OCI-LY3 (cell line): ENCODE results near the gene RNF149.

ENCODE experiments used
- EZH2phosphoT487 ChIP-seq: fragments of 200-600 bp; shearing (Covaris generic); IDR thresholded peaks from 2 replicates; pipeline ENCODE4 v1.6.1; 2018; ENCODE audit warnings: antibody characterized with exemption, mixed run types, low read depth
- TF ChIP-seq, protein P1 (sequence below): fragments of 200-600, 300-600 bp; sonication (generic); IDR thresholded peaks from 2 replicates; pipeline ENCODE4 v1.5.1; 2014; ENCODE audit warnings: antibody characterized with exemption, low read length, low read depth

DNA sequence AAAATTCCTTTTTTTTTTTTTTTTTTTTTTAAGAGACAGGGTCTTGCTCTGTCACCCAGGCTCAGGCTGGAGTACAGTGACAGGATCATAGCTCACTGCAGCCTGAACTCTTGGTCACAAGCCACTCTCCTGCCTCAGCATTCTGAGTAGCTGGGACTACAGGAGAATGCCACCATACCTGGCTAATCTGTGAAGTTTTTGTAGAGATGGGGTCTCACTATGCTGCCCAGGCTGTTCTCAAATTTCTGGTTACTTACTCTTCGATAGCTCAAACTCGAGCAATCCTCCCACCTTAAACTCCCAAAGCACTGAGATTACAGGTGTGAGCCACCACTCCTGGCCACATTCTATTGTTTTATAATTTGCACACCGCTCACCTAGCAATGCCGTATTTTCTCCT lies 27.0 kb downstream of the RNF149 start:
- TF ChIP-seq, protein P1, sequence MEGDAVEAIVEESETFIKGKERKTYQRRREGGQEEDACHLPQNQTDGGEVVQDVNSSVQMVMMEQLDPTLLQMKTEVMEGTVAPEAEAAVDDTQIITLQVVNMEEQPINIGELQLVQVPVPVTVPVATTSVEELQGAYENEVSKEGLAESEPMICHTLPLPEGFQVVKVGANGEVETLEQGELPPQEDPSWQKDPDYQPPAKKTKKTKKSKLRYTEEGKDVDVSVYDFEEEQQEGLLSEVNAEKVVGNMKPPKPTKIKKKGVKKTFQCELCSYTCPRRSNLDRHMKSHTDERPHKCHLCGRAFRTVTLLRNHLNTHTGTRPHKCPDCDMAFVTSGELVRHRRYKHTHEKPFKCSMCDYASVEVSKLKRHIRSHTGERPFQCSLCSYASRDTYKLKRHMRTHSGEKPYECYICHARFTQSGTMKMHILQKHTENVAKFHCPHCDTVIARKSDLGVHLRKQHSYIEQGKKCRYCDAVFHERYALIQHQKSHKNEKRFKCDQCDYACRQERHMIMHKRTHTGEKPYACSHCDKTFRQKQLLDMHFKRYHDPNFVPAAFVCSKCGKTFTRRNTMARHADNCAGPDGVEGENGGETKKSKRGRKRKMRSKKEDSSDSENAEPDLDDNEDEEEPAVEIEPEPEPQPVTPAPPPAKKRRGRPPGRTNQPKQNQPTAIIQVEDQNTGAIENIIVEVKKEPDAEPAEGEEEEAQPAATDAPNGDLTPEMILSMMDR: no peak
- TF ChIP-seq EZH2phosphoT487: no peak
